Measurements from ENCODE around the gene KIFC1. TPM values are rescaled to one million over a fixed set of nuclear protein-coding genes. Genes with fewer than 3 reads are reported as not detected.

KIFC1 gene
- total RNA-seq, 4 donors from 2014 or later: 0.13 to 4.3 (median 0.91) TPM

DNA sequence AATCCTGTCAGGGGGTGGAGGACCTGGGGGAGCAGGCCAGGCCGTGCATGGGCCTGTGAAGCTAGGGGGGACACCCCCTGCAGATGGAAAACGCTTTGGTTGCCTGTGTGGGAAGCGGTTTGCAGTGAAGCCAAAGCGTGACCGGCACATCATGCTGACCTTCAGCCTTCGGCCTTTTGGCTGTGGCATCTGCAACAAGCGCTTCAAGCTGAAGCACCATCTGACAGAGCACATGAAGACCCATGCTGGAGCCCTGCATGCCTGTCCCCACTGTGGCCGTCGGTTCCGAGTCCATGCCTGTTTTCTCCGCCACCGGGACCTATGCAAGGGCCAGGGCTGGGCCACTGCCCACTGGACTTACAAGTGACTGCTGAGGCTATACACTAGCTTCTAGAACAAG, 64.5 kb downstream of the KIFC1 start:
- Histone ChIP-seq H3K27ac (no peak overlapping the region), H3K27me3 (no peaks in the 10 kb centered on the region), H3K4me1 (peaks cover 0 to 15% of the 10 kb centered on the region in 2 donors), H3K4me3 (replicated peaks in 1 of 3) (no peak overlapping the region), H3K9me3 (no peaks in the 10 kb centered on the region), H3K36me3 (peaks cover 0 to 8% of the 10 kb centered on the region in 2 donors)
- 93% methylated on average over 9 to 11 of the region's 12 CpGs for WGBS, 2 donors
- TF ChIP-seq, protein P1, sequence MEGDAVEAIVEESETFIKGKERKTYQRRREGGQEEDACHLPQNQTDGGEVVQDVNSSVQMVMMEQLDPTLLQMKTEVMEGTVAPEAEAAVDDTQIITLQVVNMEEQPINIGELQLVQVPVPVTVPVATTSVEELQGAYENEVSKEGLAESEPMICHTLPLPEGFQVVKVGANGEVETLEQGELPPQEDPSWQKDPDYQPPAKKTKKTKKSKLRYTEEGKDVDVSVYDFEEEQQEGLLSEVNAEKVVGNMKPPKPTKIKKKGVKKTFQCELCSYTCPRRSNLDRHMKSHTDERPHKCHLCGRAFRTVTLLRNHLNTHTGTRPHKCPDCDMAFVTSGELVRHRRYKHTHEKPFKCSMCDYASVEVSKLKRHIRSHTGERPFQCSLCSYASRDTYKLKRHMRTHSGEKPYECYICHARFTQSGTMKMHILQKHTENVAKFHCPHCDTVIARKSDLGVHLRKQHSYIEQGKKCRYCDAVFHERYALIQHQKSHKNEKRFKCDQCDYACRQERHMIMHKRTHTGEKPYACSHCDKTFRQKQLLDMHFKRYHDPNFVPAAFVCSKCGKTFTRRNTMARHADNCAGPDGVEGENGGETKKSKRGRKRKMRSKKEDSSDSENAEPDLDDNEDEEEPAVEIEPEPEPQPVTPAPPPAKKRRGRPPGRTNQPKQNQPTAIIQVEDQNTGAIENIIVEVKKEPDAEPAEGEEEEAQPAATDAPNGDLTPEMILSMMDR (IDR thresholded peaks at IDR 0.05): no peak
- TF ChIP-seq POLR2A (IDR thresholded peaks at IDR 0.05): no peak
- intact Hi-C loops (cut with DNase I): no loop called here
- DNase-seq: no peak

GRCh38 chr6:33458676-33459075, 67.1 kb downstream of the KIFC1 start:
- H3K36me3 ChIP-seq: peaks cover 0 to 8% of the 10 kb centered on the region in 2 donors
- intact Hi-C loops (cut with DNase I): no loop called here
- peaks cover 0 to 6% of the 10 kb centered on the region in 2 donors for H3K4me1 ChIP-seq
- DNase-seq: no peak
- H3K27me3 ChIP-seq: no peaks in the 10 kb centered on the region
- 73 to 78% methylated on average over 3 of the region's 3 CpGs for WGBS, 2 donors
- TF ChIP-seq, protein P1 (IDR thresholded peaks at IDR 0.05): no peak
- TF ChIP-seq POLR2A (IDR thresholded peaks at IDR 0.05): no peak
- H3K4me3 ChIP-seq (replicated peaks in 1 of 3): no peak overlapping the region
- H3K9me3 ChIP-seq: no peaks in the 10 kb centered on the region
- no peak overlapping the region for H3K27ac ChIP-seq

DNA sequence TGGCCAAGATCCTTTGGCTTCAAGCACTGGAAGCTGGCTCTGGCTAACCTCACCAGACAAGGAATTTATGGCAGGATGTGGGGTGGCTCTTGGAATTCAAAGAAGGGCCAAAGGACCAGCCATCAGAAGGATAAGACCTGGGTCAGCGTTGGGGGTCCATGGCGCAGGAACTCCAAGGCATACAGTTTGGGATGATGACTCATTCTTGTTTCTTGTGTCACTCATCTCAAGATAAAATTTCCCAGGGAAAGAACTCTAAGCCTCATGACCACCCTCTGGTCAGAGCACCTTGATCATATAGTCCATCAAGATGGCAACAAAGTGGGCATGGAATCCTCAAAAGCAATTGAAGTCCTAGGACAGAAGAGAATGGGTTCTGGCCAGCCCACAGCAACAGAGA, 67.6 kb downstream of the KIFC1 start:
- Histone ChIP-seq H3K4me1 (peaks cover 0 to 6% of the 10 kb centered on the region in 2 donors), H3K27me3 (no peaks in the 10 kb centered on the region), H3K27ac (no peak overlapping the region), H3K4me3 (replicated peaks in 1 of 3) (no peak overlapping the region), H3K36me3 (peaks cover 0 to 8% of the 10 kb centered on the region in 2 donors), H3K9me3 (no peaks in the 10 kb centered on the region)
- TF ChIP-seq, protein P1 (IDR thresholded peaks at IDR 0.05): no peak
- no peak for TF ChIP-seq POLR2A (IDR thresholded peaks at IDR 0.05)
- WGBS, 2 donors: 81 to 100% methylated on average over 2 of the region's 2 CpGs
- intact Hi-C loops (cut with DNase I): no loop called here
- DNase-seq: no peak

Small RNAs within 50 kb of the gene (microRNA-seq; reads per million reads assigned to microRNA genes)
- not detected for gene MIR5004

Small RNAs within 50 kb of the gene (small RNA-seq; reads per million reads assigned to genes)
- gene RPL35AP4 (not detected), gene ZBTB9 (not detected)

Other genes with a start within 250 kb of the KIFC1 start
- gene COL11A2, start 199.4 kb upstream of the KIFC1 start, total RNA-seq: 1 to 10 TPM in 3 of 4 donors, under 1 TPM in 1; 0.68 to 2.8 (median 2.0) TPM
- 10 to 100 TPM; 29.6 to 46.8 (median 41.2) TPM for gene RXRB, start 191.2 kb upstream of the KIFC1 start, total RNA-seq
- gene SLC39A7, start 191.0 kb upstream of the KIFC1 start, total RNA-seq: 100 to 1,000 TPM in 3 of 4 donors, 10 to 100 TPM in 1; 90.8 to 191 (median 153) TPM
- gene HSD17B8, start 187.2 kb upstream of the KIFC1 start, total RNA-seq: 10 to 100 TPM; 30.2 to 79.4 (median 40.9) TPM
- gene RING1, start 183.3 kb upstream of the KIFC1 start, total RNA-seq: 10 to 100 TPM; 20.3 to 40.2 (median 24.7) TPM
- 10 to 100 TPM; 45.5 to 64.8 (median 54.8) TPM for gene VPS52, start 119.9 kb upstream of the KIFC1 start, total RNA-seq
- gene RPS18, start 119.7 kb upstream of the KIFC1 start, total RNA-seq: 1,000 to 10,000 TPM; 1,790 to 3,429 (median 2,432) TPM
- 10 to 100 TPM; 10.5 to 19.8 (median 16.4) TPM for gene B3GALT4, start 114.7 kb upstream of the KIFC1 start, total RNA-seq
- 10 to 100 TPM; 25.8 to 63.9 (median 45.2) TPM for gene WDR46, start 102.6 kb upstream of the KIFC1 start, total RNA-seq
- 10 to 100 TPM; 29.1 to 51.9 (median 35.6) TPM for gene PFDN6, start 102.2 kb upstream of the KIFC1 start, total RNA-seq
- gene RGL2, start 92.9 kb upstream of the KIFC1 start, total RNA-seq: 10 to 100 TPM; 66.8 to 78.5 (median 71.3) TPM
- 100 to 1,000 TPM in 3 of 4 donors, 10 to 100 TPM in 1; 86.4 to 151 (median 132) TPM for gene TAPBP, start 77.7 kb upstream of the KIFC1 start, total RNA-seq
- gene ZBTB22, start 74.1 kb upstream of the KIFC1 start, total RNA-seq: 10 to 100 TPM; 17.9 to 30.3 (median 26.3) TPM
- 10 to 100 TPM; 33.7 to 53.2 (median 38.9) TPM for gene DAXX, start 68.9 kb upstream of the KIFC1 start, total RNA-seq
- gene PHF1, start 19.2 kb downstream of the KIFC1 start, total RNA-seq: 100 to 1,000 TPM in 1 of 4 donors, 10 to 100 TPM in 3; 75.3 to 109 (median 88.5) TPM
- gene CUTA, start 26.3 kb downstream of the KIFC1 start, total RNA-seq: 100 to 1,000 TPM; 165 to 296 (median 257) TPM
- gene SYNGAP1, start 28.2 kb downstream of the KIFC1 start, total RNA-seq: 10 to 100 TPM in 3 of 4 donors, 1 to 10 TPM in 1; 10.0 to 15.3 (median 12.2) TPM
- gene ZBTB9, start 62.8 kb downstream of the KIFC1 start, total RNA-seq: 1 to 10 TPM; 4.1 to 5.9 (median 4.6) TPM
- 1 to 10 TPM; 2.3 to 8.5 (median 4.6) TPM for gene BAK1, start 188.5 kb downstream of the KIFC1 start, total RNA-seq
- 100 to 1,000 TPM in 2 of 4 donors, 10 to 100 TPM in 2; 77.8 to 145 (median 105) TPM for gene ITPR3, start 229.5 kb downstream of the KIFC1 start, total RNA-seq

All from thyroid gland (tissue), 4 donors.